Esophagus muscularis mucosa (tissue), 4 donors: ENCODE measurements around the gene ARHGAP24.

Source experiments
- EP300 ChIP-seq: sonication (generic); formaldehyde crosslinking; IDR thresholded peaks from one replicate; pipeline ENCODE4 v1.6.1; 2017; ENCODE audit warnings: antibody characterized with exemption
- POLR2A ChIP-seq: fragments of 450-650 bp; IDR thresholded peaks from one replicate; pipeline ENCODE4 v1.6.1; 2017; ENCODE audit warnings: antibody characterized with exemption, moderate library complexity, mild to moderate bottlenecking, low read depth
- TF ChIP-seq, protein P1 (sequence below), 3 experiments: fragments of 200-600 bp in 2 of 3; fragments of 450-650 bp in 1 of 3; sonication (generic) in 2 of 3; IDR thresholded peaks; one replicate each; pipeline ENCODE4 v1.5.1; 2017 to 2019; ENCODE audit warnings: antibody characterized with exemption in 3 of 3, mild to moderate bottlenecking in 2 of 3, moderate library complexity in 1 of 3

GRCh38 chr4:85979276-85979675 is 504.3 kb downstream of the ARHGAP24 start:
- TF ChIP-seq, protein P1, sequence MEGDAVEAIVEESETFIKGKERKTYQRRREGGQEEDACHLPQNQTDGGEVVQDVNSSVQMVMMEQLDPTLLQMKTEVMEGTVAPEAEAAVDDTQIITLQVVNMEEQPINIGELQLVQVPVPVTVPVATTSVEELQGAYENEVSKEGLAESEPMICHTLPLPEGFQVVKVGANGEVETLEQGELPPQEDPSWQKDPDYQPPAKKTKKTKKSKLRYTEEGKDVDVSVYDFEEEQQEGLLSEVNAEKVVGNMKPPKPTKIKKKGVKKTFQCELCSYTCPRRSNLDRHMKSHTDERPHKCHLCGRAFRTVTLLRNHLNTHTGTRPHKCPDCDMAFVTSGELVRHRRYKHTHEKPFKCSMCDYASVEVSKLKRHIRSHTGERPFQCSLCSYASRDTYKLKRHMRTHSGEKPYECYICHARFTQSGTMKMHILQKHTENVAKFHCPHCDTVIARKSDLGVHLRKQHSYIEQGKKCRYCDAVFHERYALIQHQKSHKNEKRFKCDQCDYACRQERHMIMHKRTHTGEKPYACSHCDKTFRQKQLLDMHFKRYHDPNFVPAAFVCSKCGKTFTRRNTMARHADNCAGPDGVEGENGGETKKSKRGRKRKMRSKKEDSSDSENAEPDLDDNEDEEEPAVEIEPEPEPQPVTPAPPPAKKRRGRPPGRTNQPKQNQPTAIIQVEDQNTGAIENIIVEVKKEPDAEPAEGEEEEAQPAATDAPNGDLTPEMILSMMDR (IDR thresholded peaks at IDR 0.05) = no peak
- TF ChIP-seq POLR2A (no peak), EP300 (no peak)
